HepG2 (cell line): Measurements from ENCODE around the gene CCNB3. TPM values are rescaled to one million over a fixed set of nuclear protein-coding genes. Genes with fewer than 3 reads are reported as not detected.

Experiments used
- ATAC-seq: fragments of 200-7000 bp; cut with Tn5 transposase; 3 replicates; pipeline ENCODE4 v1.9.1; 2020; ENCODE audit warnings: mild to moderate bottlenecking, moderate library complexity
- BruUV-seq: library from RNA; stranded (reverse); fragments of 400-500 nt; replicated peaks from 2 replicates; lab custom pipeline; 2021; lab: Mats Ljungman, UMichigan
- CTCF ChIA-PET: fragments of 300-600 bp; formaldehyde crosslinking; extraction: SDS; loops from one replicate; lab custom pipeline; 2021; ENCODE audit warnings: low total read pairs, inconsistent platforms, low intra/inter-chr PET ratio; lab: Yijun Ruan, JAX
- POLR2A ChIA-PET: fragments of 350-600 bp; sonication (Branson Sonifier 250); formaldehyde crosslinking; loops from one replicate; lab custom pipeline; 2020; ENCODE audit warnings: antibody characterized with exemption, inconsistent platforms; lab: Yijun Ruan, JAX
- DNase-seq: peaks from one replicate; pipeline ENCODE4 v3.0.0-alpha.2; 2015; ENCODE audit warnings: low spot score
- FAIRE-seq: peaks from 3 replicates; lab custom pipeline; 2011; peaks lifted over from hg19 to GRCh38; lab: Jason Lieb, UNC
- H2AFZ ChIP-seq: one replicate; pipeline ENCODE4 v1.6.1; 2011; ENCODE audit warnings: low read length, inconsistent platforms
- H3K27ac ChIP-seq: fragments of 300-600 bp; 3 replicates; pipeline ENCODE4 v1.8.0; 2011; ENCODE audit warnings: mixed run types, mild to moderate bottlenecking, mixed read lengths, low read length, inconsistent platforms; ENCODE audit not compliant: insufficient read depth; ENCODE audit errors: extremely low read length
- H3K27me3 ChIP-seq, 2 experiments: fragments of 200-600 bp in 1 of 2; 2 replicates in 1 of 2; 3 replicates in 1 of 2; pipeline versions ENCODE4 v1.6.0 to v1.8.0; 2011; ENCODE audit warnings: low read length in 2 of 2, mild to moderate bottlenecking in 2 of 2, moderate library complexity in 2 of 2, inconsistent platforms in 1 of 2; ENCODE audit not compliant: insufficient read depth in 2 of 2, control insufficient read depth in 1 of 2
- H3K36me3 ChIP-seq, 2 experiments: fragments of 200-600 bp in 1 of 2; replicated peaks in 1 of 2; 2 replicates in 1 of 2; 3 replicates in 1 of 2; pipeline versions ENCODE4 v1.5.1 to v1.8.0; 2011; ENCODE audit warnings: low read length in 2 of 2, inconsistent platforms in 1 of 2; ENCODE audit not compliant: insufficient read depth in 2 of 2, control insufficient read depth in 1 of 2
- H3K4me1 ChIP-seq: 2 replicates; pipeline ENCODE4 v1.5.1; 2012; ENCODE audit warnings: low read length, inconsistent platforms; ENCODE audit not compliant: insufficient read depth
- H3K4me2 ChIP-seq: 2 replicates; pipeline ENCODE4 v1.6.0; 2011; ENCODE audit warnings: low read depth, low read length, inconsistent platforms
- H3K4me3 ChIP-seq, 3 experiments: fragments of 200-600 bp in 1 of 3; sonication (generic), shearing (Covaris generic) in 1 of 3; replicated peaks in 1 of 3; 2 replicates each; pipeline ENCODE4 v1.5.1; 2011 to 2016; ENCODE audit warnings: low read length in 3 of 3, inconsistent platforms in 2 of 3, low read depth in 2 of 3, mild to moderate bottlenecking in 2 of 3, control low read depth in 1 of 3, mixed read lengths in 1 of 3; ENCODE audit not compliant: insufficient read depth in 1 of 3
- H3K79me2 ChIP-seq: one replicate; pipeline ENCODE4 v1.6.1; 2011; ENCODE audit warnings: low read length, inconsistent platforms; ENCODE audit not compliant: insufficient read depth
- H3K9ac ChIP-seq: 2 replicates; pipeline ENCODE4 v1.6.0; 2011; ENCODE audit warnings: mild to moderate bottlenecking, low read depth, low read length, inconsistent platforms; ENCODE audit not compliant: insufficient read depth
- H3K9me3 ChIP-seq: 2 replicates; pipeline ENCODE4 v1.5.1; 2012; ENCODE audit warnings: mild to moderate bottlenecking, low read length
- H4K20me1 ChIP-seq: 2 replicates; pipeline ENCODE4 v1.6.0; 2011; ENCODE audit warnings: inconsistent platforms, mild to moderate bottlenecking, low read length, moderate library complexity; ENCODE audit not compliant: insufficient read depth
- CREB1 ChIP-seq, 2 experiments: fragments of 450-650 bp in 1 of 2; IDR thresholded peaks; 2 replicates each; pipeline ENCODE4 v1.6.1; 2016 to 2017; ENCODE audit warnings: control low read depth in 1 of 2, mild to moderate bottlenecking in 1 of 2, missing compliant biosample characterization in 1 of 2, missing genetic modification characterization in 1 of 2
- NCOR1 ChIP-seq: fragments of 200-600 bp; sonication (generic); IDR thresholded peaks from 2 replicates; pipeline ENCODE4 v1.7.0; 2017; ENCODE audit warnings: antibody characterized with exemption, low read length, borderline replicate concordance
- POLR2AphosphoS2 ChIP-seq: IDR thresholded peaks from 2 replicates; pipeline ENCODE4 v1.6.1; 2011; ENCODE audit warnings: low read depth, low read length, improper control_type of control experiment
- SATB2 ChIP-seq: sonication (generic); formaldehyde crosslinking; IDR thresholded peaks from 2 replicates; pipeline ENCODE4 v1.5.0; 2020; ENCODE audit warnings: missing genetic modification reagents
- ZNF224 ChIP-seq: sonication (generic); formaldehyde crosslinking; IDR thresholded peaks from 2 replicates; pipeline ENCODE4 v1.5.0; 2020; ENCODE audit warnings: mild to moderate bottlenecking, missing genetic modification reagents
- WGBS: methylation state at CpG from one replicate; pipeline ENCODE4 v1.1.6; 2017; ENCODE audit warnings: low lambda C conversion rate; 5-methylcytosine and 5-hydroxymethylcytosine counted together
- in situ Hi-C: cut with HindIII; loops from 2 replicates; pipeline ENCODE4 v1.10.0; 2017; ENCODE audit warnings: low pct_unique_long_range_greater_than_20kb; ENCODE audit not compliant: extremely low pct_ligation_motif_present
- intact Hi-C: fragments of 100-400 bp; cut with micrococcal nuclease; formaldehyde crosslinking; loops from one replicate; pipeline ENCODE4 v1.10.0; 2022; ENCODE audit not compliant: unreplicated experiment
- polyA plus RNA-seq, 8 experiments: library from polyadenylated mRNA; depleted of rRNA in 3 of 8; stranded (reverse) in 7 of 8; unstranded in 1 of 8; fragments of >200 nt; fragmentation: Illumina TruSeq in 4 of 8; extraction: Trizol in 4 of 8; gene quantifications; 2 replicates each; pipeline versions ENCODE4 v1.2.1 to v1.2.3, GENCODE V29; 2011 to 2016; ENCODE audit warnings: low read depth in 4 of 8, missing spikeins in 1 of 8, mixed read lengths in 1 of 8; ENCODE audit not compliant: insufficient read depth in 1 of 8
- small RNA-seq, 3 experiments: library from RNA; depleted of rRNA; stranded (forward); fragments of <200 nt; gene quantifications; one replicate each; pipeline ENCODE3, GENCODE V24; 2012; ENCODE audit warnings: low read depth in 2 of 3, low replicate concordance in 1 of 3; ENCODE audit not compliant: insufficient read length in 3 of 3, insufficient read depth in 2 of 3
- total RNA-seq, 5 experiments: library from RNA; depleted of rRNA; stranded (reverse); fragments of >200 nt; fragmentation: Illumina TruSeq; extraction: Trizol; gene quantifications; 2 replicates each; pipeline ENCODE4 v1.2.3, GENCODE V29; 2016; ENCODE audit warnings: low read depth in 1 of 5

CCNB3 gene
- total and polyA plus RNA-seq, 2 of the 13 experiments (the other 11 are each of a cell fraction or from before 2014, with no cell fraction given), result 0.04 to 0.07 TPM

DNA sequence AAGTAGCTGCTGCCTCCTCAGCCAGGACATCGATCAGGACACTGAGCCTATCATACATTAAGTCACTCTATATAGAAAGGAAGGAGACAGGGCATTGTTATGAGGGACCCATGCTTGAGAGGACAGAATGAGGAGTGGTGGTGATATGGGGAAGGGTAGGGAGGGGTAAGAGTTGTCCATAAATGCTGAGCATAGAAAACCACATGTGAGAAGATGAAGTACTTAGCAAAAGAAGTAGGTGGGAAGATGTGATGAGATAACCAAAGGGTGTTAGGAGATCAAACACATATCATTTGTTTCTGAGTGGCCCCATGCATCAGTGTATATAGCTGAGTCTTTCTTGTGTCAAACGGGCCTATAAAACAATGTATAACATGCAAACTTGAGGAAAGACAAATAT lies 182.0 kb downstream of the CCNB3 start:
- no peaks in the 10 kb centered on the region for H3K9me3 ChIP-seq
- H3K9ac ChIP-seq, result no peak overlapping the region
- TF ChIP-seq POLR2AphosphoS2 (no peak), NCOR1 (no peak), SATB2 (CRISPR knock-in tag) (no peak)
- TF ChIP-seq, all 625 proteins: peak for 0
- BruUV-seq, result no TSS peak
- no peak overlapping the region for H3K4me3 ChIP-seq
- no peak overlapping the region for H3K4me2 ChIP-seq
- ATAC-seq (no peak), FAIRE-seq (no peak), DNase-seq (no peak)
- no peak overlapping the region for H3K27ac ChIP-seq
- H3K4me1 ChIP-seq, result peaks cover 15% of the 10 kb centered on the region
- ChIA-PET POLR2A (no interaction called here), CTCF (no interaction called here)
- H2AFZ ChIP-seq, result no peak overlapping the region
- H3K79me2 ChIP-seq, result no peaks in the 10 kb centered on the region
- in situ Hi-C loops (no loop called here), intact Hi-C loops (no loop called here)
- H3K36me3 ChIP-seq, result peaks cover 6 to 37% of the 10 kb centered on the region in 2 experiments; a peak in 3 of 5 replicates
- H3K27me3 ChIP-seq, result no peaks in the 10 kb centered on the region
- H4K20me1 ChIP-seq, result no peaks in the 10 kb centered on the region
- 100% methylated on average over 2 of the region's 2 CpGs for WGBS

DNA sequence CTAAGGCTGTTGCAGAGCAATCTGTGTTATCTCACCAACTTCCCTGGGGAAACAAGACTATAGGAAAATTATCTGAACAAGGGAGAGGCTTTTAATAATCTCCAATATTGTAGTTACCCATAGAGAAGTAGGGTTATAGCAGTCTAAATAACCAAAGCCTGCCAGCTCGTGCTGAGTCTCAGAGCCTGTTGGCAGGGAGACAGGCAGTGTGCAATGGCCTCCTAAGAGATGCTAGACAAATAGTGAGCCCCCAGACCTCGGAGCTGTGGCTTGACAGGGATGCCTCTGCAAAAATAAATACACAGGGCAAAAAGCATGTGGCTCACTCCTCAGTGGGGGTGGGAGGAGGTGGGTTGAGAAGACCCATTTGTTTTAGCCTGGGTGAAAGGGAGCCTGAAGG lies 189.3 kb downstream of the CCNB3 start:
- no peak for ATAC-seq
- Histone ChIP-seq H3K9me3 (no peaks in the 10 kb centered on the region), H3K9ac (no peak overlapping the region), H3K27ac (no peak overlapping the region), H3K27me3 (no peaks in the 10 kb centered on the region), H3K4me1 (no peaks in the 10 kb centered on the region), H3K4me2 (no peak overlapping the region), H2AFZ (no peak overlapping the region), H4K20me1 (no peaks in the 10 kb centered on the region), H3K36me3 (peaks cover 7 to 49% of the 10 kb centered on the region in 2 experiments), H3K79me2 (no peaks in the 10 kb centered on the region), H3K4me3 (no peak overlapping the region)
- ChIA-PET CTCF (no interaction called here), POLR2A (no interaction called here)
- intact Hi-C loops (no loop called here), in situ Hi-C loops (no loop called here)
- WGBS, result 94% methylated on average over 2 of the region's 2 CpGs
- TF ChIP-seq ZNF224 (no peak), CREB1 (IDR thresholded peaks at IDR 0.05) (no peak), CREB1 (CRISPR knock-in tag; IDR thresholded peaks at IDR 0.05) (no peak)
- FAIRE-seq, result no peak
- DNase-seq, result no peak
- BruUV-seq, result no TSS peak

Small RNA genes within 50 kb of the gene (small RNA-seq; reads per million reads assigned to genes)
- gene PYY3 (0 reads per million in 3 experiments), gene RF00019 (0 reads per million in 3 experiments)

Other genes starting within 250 kb of the CCNB3 start
- not detected in 2 replicates for gene AKAP4, start 3.8 kb upstream of the CCNB3 start, total RNA-seq (2016; rRNA removed; fragmentation: Illumina TruSeq; extraction: Trizol)
- not detected in 2 replicates for gene AKAP4, start 3.8 kb upstream of the CCNB3 start, polyA plus RNA-seq (2011; rRNA removed)